ENCODE data around the gene PAPPA2.

PAPPA2 gene

DNA sequence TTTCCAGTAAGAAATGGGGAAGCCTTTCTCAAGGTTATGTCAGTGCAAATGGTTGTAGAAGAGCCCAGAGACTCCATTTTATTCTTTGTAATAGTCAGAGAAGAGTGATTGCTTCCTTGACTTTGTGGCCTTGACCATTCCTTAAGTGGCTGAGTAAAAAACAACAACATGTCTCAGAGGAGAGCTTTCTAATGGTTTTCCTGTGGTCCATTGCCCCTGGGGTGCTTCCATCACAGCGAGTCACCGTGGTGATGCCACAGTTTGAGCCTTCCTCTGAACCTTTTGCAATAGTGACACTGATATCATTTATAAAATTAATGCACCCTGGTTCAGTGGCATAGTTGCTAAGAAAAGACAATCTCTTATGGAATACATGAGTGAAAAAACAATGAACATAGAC is 38.6 kb downstream of the PAPPA2 start:
- DNase-seq (ENCODE audit: low read depth) = no peak

DNA sequence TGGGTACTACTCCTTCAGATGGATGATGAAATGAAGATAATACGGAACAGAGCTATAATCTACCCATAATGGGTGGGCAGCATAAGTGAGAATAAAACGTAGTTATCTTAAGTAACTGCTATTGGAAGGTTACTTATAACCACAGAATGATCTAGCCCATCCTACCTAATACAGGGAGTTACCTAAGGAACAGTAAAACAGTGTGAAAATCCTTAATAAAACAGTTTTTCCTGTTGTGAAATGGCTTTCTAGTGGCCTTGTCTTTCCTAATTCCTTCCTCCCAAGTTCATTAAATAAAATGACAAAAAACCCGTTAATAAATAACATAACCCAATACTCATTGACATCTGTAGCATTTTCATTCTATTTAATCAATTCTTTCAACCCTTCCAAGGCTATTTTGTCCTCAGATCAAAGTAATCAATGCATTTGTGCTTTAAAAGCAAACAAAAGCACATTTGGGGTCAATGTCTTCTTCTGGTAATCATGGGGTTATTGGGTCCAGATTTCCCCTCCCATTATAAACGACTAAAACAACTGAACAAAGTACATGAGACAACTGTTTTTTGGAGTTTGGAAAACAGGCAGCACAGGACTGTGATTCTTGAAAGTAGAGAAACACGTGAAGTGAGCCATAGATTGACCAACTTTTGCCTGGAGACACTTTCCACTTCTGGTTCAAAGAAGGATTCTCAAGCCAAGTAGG is 42.0 kb downstream of the PAPPA2 start:
- no peak for DNase-seq (ENCODE audit: low read depth)

DNA sequence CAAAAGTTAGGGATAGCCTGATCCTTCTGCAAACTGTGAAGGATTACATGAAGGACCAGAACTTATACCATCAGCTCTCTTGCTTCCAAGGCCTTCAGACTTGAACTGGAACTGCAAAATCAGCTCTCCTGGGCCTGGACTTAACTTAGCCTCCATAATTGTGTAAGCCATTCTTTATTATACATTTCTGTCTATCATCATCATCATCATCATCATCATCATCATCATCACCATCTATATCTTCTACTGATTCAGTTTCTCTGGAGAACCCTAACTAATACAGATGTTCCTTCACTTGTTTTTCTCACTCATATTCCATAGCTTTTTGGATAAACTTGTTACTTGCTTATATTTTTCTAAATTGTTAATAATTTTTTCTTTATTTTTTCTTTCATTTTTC is 50.0 kb downstream of the PAPPA2 start:
- DNase-seq (ENCODE audit: low read depth) = no peak

DNA sequence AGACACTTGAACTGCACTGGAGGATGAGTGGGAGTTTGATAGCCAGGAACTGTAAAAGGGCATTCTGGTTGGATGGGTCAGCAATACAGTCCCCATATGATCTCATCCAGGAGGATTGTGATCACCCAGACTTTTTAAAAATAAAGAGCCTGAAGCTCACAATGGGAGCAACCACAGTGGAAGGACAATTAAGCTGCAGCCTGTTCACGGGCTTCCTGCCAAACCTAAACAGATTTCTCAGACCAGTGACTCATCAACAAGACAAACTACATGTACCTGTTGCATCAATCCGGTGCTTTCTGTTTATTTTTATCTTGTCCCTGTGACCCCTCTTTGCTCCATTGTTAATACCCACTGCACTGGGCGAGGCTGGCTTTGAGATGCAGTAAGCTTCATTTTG is 52.3 kb downstream of the PAPPA2 start:
- DNase-seq (ENCODE audit: low read depth) = peak; percentile 49

DNA sequence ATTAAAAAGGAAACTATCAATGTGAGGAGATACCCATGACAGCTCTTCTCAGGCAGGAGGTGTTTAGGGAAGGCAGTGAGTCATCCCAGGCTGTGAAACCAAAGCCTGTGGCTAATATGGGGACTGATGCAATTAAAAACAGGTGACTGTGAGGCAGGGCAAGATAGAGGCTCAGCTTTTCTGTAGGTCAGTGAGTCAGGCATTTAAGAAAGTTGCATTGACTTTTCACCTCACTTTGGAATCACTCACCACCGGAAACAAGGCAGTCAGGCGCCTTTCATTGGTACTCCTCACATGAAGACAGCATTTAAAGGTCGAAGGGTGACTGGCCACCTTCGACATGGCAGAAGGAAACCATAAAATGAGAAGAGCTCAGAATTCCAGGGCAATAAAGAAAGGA is 54.5 kb downstream of the PAPPA2 start:
- peak; percentile 8 for DNase-seq (ENCODE audit: low read depth)

DNA sequence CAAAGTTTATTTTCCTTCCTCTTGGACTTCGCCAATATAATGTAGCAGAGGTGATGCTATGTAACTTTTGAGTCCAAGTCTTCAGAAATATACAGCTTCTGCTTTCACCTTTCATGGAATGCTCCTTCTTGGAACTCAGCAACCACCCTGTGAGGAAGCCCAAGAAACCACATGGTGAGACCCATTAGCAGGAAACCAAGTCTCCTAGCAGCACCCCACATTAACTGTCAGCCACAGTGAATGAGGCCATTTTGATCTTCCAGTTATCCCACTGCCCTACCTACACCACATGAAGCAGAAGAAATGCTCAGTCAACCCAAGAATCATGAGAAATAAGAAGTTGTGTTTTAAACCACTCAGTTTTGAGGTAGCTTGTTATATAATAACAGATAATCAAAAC is 58.2 kb downstream of the PAPPA2 start:
- no peak for DNase-seq (ENCODE audit: low read depth)

DNA sequence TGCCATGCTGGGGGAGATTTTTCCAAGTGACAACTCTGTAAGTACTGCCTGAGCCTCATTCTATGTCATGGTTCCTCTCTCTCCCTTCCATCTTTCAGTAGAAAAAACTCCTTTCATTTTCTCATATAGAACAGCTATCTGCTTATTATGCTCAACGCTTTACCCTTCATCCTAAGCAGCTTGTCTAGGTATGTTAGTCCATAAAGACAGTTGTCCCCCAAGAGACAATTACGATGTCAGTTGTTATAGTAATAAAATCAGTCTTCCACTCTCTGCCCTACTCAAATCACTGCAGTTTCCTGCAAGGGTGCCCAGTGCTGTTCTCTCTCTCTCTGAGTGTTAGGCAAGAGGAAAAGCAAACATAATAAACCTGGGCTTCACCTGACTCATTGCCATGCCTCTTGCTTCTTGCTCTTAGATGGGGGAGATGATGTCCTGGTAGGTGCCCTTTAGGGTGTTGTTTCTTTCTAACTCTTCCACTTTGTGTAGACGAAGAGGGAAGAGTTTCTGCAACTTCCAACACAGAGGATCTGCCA is 59.4 kb downstream of the PAPPA2 start:
- DNase-seq (ENCODE audit: low read depth) = no peak

DNA sequence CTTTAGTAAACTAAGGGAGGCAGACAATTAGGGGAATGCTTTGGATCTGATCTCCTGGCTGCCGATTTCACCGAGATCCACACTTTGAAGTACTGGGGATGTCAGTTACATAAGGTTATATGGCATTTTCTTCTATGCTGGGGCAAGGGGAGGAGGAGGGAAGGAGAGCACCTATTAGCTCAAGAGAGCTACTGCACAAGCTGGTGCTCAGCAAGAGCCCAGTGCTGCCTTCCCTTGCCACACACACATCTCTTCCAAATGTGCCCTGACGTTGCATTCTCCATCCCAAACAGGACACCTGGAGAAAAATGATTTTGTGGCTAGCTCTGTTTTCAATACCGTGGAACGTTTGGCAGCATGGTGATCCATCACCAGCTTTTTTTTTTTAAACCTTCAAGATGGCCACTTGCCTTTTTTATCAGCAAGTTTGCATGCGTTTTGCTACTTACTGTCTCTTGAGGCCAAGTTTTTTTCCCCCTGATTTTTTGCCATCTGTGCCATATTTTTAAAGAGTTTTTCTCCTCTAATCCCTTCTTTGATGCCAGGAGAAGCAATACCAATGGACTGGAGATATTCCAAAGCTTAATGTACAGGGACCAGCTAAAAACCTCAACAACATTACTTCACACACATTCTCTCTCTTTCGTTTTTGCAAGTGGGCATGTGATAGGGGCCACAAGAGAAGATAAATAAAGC is 66.6 kb downstream of the PAPPA2 start:
- no peak for DNase-seq (ENCODE audit: low read depth)

DNA sequence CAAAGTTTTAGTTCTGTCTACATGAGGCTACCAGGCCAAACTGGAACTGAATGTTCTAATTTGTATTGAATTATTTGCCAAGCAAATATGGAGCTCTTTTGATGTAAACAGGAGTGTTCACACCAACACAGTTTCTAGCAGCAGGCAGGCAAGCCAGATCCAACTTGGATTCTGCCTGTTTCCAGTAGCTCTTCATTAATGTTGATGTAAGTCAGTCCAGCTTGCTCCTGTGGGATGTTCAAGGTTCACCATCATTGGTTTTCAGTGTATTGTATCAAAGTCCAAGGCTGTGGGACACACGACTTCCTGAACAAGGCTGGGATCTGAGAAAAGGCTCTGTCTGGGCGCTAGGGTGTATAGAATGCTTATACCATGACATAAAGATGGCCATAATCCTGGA is 68.1 kb downstream of the PAPPA2 start:
- DNase-seq (ENCODE audit: low read depth) = no peak

DNA sequence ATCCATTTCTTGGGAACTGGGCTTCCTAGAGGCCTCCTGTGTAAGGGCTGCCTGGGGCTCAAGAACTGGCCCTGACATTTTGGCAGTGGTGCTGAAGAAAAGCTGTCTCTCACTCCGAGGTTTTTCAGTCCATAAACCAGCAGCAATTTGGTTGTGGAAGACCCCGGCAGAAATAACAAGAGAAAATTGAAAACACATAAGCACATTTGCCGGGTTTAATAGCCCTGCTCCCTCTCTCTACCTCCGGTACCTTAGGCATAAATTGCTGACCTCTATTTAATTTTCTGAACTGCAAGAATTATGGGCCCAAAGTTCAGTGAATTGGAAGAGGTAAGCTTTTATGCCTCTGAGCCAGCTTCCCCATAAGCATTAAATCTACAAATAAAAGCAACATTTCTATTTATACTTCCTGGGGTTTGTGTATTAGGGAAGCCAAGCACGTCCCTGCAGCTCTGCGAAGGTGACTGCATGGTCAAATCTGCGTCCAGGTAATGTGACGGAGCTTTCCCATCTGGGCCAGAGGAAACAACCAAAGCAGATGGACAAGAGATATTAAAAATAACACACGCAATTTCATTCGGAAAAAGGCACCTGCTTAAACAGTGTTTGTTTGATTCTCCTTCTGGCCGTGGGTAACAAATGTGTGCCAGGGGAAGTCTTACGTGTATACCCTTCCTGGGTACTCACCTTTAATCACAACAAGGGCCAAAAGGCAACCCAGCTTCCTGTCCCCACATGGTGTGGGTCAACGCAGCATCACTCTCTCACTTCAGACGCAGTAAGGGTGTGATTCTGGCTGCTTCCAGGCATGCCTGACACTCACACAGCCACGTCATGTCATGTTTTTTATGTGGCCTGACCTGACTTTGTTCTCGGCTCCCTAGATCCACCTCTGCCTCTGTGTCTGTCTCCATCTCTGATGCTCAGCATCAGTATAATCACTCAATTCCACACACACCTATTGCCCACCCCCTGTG is 69.2 kb downstream of the PAPPA2 start:
- no peak for DNase-seq (ENCODE audit: low read depth)

DNA sequence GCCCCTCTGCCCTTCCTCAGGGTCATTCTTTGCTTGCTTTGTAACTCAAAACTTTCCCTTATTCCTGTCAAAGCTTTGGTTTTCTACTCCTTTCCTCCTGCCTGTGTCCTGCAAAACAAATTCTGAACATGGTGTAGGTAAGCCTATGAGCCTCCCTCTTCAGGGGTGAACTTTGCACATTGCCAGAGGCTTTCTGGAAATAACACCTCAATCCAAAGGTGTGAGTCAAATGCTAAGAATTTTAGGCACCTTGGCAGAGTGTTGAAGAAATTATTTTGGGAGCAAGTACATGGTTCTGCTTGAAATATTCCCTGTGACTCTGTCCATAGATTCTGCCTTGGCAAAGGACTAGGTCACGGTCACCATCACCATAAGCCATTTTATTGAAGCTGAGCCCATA is 70.0 kb downstream of the PAPPA2 start:
- no peak for DNase-seq (ENCODE audit: low read depth)

DNA sequence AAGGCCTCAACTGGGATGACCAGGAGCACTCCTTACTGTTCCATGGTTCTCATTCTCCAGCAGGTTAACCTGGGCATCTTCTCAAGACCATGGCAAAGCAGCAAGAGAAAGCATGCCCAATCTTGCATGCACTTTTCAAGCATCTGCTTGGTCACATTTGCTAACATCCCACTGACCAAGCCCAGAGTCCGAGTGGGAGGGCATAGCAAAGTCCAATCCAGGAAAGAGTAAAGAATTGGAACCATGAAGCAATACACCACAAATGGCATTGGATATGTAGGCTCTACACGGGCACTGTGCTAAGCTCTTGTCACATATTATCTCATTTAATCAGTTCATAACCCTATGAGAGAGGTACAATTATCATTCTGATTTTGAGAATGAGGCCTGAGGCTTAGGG is 73.6 kb downstream of the PAPPA2 start:
- no peak for DNase-seq (ENCODE audit: low read depth)

DNA sequence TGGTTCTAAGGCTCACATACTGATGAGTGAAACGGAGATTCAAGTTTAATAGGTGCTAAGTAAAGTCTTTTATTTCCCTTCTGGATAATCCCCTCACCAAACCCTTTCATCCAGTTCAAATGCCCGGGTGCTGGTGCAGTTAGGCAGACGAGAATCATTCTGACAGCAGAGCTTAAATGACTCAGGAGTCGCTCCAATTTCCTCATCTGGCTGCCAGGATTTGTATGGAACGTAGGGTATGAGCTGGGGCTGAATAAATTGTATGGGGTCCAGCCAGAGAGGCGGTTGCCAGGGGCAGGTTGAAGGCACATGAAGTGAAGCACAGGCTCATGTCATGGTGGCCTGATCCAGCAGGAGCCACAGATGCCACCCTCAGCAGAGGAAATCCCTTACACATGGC is 76.0 kb downstream of the PAPPA2 start:
- DNase-seq (ENCODE audit: low read depth) = no peak

DNA sequence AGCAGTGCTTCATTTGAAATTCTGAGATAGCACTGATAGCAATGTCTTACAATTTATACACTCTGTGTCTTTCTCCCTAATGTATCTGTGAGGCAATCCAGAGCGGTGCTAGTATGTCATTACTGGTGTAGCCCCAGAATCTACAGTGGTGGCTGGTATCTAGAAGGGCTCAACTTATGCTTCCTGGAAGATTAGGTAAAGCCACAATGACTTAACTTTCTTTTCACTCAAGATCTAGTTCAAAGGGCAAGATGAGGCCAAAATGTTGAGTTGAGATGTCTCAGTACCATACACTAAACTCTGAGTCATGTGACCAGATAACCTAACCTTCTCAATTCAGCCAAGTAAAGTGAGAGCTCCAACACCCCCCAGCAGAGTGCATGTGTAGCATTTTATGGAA is 77.5 kb downstream of the PAPPA2 start:
- no peak for DNase-seq (ENCODE audit: low read depth)

DNA sequence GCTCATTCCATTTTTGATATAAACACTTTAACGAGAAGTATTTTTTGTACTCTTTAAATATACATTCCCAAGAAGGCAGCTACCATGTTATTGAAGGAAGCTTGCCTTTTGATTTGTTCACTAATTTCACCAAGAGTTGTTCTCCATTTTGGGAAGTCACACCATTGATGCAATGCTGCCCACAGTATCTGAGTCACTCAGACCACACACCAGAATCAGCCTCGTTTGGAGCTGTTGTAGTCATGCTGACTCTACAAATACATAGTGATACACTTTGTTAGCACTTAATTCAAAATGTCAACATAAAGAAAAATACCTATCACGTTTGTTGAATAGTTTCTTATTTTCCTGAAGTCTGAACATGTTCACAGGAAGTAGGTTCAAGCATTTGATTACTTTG is 78.7 kb downstream of the PAPPA2 start:
- DNase-seq (ENCODE audit: low read depth) = no peak

DNA sequence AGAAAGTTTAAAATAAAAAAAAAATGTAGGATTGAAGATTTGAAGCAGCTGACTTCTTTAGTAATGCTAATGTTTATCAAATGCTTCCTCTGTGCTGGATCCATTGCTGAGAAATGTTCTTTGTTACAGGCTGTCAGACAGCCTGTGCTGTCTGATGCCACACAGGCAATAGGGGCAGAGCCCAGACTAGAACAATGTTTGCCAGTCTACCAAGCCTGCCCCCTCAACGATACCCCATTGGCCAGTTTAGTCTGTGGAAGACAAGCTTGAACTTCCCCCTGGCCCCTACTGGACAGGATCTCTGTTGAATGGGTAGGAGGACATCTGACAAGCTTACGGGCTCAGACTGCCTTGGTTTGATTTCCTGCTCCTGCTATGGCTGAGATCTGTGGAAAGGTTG is 79.4 kb downstream of the PAPPA2 start:
- no peak for DNase-seq (ENCODE audit: low read depth)

DNA sequence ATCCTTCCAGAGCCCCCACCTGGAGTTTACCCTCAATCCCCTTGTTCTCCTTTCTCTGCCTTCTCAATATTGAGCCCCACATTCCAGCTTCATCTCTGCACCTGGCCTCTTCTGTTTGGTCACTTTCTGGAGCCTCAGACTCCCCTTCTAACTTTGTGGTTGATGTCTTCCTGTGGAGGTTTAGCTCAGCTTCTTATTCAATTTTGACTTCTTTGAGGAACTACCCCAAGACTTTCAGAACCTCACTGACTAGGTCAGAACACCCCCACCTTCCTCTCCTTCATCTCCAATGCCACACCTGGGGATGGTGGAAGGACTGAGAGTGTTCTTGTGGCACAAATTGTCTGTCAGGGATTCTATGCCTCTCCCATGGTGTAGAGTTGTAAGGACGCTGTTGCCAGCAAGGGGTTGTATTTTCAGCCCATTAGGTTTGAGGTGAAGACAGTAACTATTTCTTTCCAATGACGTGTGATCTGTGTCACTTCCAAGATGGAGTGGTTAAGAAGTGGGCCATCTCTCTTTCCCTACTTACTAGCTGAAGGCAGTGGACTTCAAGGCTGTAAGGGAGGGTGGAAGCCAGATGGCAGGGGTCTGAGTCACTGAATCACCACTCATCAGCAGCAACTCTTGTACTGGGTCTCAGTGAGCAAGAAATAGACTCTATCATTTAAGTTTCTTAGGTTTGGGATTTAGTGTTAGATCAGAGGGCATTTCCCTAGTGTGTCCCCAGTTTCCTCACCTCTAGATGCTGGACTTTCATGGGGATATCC is 80.6 kb downstream of the PAPPA2 start:
- DNase-seq (ENCODE audit: low read depth) = no peak

DNA sequence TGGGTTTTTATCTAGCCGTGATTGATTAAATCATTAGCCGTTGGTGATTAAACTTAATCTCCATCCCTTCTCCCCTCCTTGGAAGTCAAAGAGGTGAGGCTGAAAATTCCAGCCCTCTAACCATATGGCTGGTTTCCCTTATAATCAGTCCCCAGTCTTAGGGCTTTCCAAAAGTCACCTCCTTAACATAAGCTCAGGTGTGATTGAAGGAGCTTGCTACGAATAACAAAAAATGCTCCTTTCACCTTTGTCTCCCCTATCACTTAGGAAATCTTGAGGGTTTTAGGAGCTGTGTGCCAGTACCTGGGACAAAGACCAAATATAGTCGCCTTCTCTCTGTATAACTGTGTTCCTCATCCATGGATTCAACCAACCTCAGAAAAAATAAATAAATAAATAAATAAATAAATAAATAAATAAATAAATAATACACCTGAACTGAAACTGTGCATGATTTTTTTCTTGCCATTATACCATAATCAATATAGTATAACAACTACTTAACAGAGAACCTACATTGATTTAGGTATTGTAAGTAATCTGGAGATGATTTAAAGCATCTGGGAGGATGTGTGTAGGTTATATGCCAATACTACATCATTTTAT is 82.2 kb downstream of the PAPPA2 start:
- DNase-seq (ENCODE audit: low read depth) = no peak

DNA sequence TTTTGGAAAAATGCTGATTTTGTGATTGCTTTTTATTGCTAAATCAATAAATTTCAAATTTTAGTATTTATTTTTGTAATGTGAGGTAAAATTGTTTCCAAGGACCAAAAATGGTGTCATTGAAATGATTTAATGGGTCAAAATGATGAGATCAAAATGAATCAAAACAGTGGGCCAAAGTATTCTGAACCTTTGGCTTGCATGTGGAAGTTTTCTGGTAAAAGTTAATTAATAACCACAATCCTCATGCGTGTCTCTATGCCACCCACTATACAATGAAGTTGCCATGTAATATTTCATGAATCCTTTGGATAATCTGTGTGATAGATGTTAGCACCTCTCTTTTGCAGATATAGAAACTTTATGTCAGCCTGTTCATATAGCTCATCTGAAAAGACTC is 83.8 kb downstream of the PAPPA2 start:
- no peak for DNase-seq (ENCODE audit: low read depth)

DNA sequence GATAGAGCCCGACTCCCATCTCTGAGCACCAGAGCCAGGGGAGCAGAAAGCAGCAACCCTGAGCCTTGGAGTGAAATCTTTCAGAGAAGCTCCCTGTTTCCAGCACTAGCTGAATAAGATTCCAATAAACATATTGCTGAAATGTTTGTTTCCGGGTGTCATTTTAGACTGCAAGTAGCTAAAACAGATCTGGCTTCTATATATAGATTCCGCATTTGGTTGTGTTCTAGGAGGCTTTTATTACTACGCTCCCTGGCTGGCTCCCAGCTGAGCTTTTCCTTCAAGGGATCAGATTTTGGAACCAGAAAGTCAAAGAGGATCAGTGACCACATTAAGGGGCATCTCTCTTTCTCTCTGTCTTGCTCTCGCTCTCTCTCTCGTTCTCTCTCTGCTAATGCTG is 88.2 kb downstream of the PAPPA2 start:
- DNase-seq (ENCODE audit: low read depth) = no peak

DNA sequence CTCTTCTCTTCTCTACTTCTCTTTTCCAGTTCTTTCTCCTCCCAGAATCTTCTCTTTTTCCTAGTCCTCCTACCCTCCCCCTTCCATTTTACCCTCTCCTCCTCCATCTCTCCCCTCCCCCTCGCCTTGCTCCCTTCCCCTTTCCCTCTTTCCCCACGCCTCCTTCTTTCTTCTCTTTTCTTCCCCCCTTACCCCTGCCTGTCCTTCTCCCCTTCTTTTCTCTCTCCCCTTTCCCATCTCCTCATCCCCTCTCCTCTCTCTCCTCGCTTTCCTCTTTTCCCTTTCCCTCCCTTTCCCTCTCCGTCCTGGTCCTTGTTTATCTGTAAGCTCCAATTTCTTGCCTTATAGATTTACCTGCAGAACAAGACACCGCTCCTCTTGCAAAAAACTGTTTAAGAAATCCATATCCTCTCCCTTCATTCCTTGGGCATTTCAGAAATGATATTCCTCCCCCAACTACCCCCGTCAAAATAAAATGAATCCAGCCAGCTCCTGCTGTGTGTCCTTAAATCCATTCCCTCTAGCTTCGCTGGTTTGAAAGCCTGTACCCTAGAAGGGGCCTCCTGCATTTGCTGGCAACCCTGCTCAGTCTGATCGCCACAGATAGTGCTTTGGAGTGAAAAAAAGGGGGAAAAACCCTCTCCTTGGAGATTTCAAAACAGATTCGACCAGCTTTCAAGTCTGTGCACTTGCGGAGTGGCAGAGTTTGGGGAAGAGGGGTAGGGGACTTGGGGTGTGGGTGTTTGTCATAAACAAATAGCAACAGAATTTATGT is 89.4 kb downstream of the PAPPA2 start:
- DNase-seq (ENCODE audit: low read depth) = no peak
